Stimulated activated CD8-positive, alpha-beta memory T cell treated with anti-CD3 and anti-CD28 coated beads, Interleukin-4, amount 100 ng/mL, for 48 hours (primary cell): ENCODE measurements around the gene PPP1R26.
"Not testable (repeated sequence)": the region's sequence is repeated elsewhere in the genome, so short reads cannot be mapped to it uniquely, and the experiment has no call there.

Source experiments
- DNase-seq: peaks from one replicate; pipeline ENCODE4 v3.0.0-alpha.2; 2020

Gene PPP1R26

DNA sequence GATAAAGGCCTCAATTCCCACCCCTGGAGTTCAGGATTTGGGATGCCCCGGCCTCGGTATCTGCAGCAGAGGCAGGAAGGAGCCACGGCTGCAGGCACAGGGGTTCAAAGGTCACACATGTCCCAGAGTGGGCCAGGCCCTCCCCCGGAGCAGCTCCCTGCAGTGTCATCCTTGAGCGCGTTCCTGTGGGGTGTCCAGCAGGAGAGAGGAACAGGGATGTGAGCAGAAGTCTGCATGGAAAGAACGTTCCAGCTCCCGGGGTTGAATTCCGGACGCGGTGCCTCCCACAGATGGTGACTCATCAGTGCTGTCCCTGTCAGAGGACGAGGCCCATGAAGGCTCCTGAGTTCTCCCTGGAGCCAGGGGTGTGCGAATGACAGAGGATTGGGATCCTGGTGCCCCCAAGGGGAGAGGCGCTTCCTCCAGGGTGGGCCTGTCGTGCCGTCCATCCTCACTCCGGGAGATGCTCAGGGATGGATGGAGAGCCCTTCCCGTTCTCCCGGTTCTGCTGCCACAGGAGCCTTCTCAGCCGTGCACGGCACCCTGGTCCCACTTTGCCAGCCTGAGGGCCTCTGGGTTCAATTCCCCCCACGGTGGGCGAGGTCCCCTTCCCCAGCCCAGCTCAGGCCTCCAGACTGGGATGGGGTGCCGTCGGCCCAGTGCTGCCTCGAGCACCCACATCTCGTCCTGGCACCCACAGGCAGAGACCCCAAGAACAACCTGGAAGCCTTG lies 44.7 kb downstream of the PPP1R26 start:
- no peak for DNase-seq

DNA sequence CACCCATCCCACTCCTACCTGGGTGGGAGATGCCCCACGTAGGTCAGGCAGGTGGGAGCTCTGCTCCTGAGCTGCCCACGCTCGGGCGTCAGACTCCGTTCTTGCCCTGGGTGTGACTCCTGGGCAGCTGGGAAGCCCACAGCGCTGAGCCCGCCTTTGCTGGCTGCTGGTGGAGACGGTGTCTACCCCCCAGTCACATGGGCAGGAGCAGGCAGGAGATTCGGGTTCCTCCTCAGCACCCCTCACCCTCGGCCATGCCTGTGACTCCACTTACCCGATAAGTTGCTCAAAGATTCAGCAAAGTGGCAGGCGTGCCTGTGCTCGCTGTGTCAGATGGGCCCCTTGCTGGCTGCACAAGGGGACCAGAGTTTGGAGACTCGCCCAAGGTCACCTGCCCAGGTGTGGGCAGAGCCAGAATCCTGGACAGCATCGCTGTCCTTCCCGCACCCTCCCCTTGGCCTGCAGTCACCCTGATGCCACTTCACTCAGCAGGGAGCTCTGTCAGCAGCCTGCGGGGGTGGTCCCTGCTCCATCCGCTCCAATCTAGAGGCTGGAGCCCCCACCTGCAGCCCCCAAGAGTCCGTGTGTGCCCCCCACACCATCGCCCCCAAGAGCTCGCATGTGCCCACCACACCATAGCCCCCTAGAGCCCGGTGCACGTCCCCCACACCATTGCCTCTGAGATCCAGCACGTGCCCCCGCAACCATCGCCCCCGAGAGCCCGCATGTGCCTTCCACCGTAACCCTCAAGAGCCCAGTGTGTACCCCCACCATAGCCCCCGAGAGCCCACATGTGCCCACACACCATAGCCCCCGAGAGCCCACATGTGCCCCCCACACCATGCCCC lies 45.9 kb downstream of the PPP1R26 start:
- no peak for DNase-seq

DNA sequence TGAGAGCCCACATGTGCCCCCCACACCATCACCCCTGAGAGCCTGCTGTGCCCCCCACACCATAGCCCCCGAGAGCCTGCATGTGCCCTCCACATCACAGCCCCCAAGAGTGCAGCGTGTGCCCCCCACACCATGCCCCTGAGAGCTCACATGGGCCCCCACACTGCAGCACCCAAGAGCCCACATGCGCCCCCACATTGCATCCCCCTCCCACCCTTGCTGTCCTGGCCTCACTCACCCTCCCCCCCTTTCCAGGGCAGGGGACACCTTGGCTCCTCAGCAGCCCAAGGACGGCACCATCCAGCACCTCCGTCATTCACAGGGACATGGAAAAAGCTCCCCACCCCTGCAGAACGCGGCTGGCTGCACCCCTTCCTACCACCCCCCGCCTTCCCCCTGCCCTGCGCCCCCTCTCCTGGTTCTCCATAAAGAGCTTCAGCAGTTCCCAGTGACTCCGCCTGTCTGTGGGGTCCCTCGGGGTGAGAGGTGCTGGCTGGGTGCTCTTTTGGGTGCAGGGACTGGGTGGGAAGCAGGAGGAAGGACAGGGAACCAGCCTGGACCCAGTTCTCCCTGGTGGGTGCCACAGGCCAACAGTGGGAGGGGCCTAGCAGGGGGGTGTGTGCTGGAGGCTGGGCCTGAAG lies 46.6 kb downstream of the PPP1R26 start:
- no peak for DNase-seq

DNA sequence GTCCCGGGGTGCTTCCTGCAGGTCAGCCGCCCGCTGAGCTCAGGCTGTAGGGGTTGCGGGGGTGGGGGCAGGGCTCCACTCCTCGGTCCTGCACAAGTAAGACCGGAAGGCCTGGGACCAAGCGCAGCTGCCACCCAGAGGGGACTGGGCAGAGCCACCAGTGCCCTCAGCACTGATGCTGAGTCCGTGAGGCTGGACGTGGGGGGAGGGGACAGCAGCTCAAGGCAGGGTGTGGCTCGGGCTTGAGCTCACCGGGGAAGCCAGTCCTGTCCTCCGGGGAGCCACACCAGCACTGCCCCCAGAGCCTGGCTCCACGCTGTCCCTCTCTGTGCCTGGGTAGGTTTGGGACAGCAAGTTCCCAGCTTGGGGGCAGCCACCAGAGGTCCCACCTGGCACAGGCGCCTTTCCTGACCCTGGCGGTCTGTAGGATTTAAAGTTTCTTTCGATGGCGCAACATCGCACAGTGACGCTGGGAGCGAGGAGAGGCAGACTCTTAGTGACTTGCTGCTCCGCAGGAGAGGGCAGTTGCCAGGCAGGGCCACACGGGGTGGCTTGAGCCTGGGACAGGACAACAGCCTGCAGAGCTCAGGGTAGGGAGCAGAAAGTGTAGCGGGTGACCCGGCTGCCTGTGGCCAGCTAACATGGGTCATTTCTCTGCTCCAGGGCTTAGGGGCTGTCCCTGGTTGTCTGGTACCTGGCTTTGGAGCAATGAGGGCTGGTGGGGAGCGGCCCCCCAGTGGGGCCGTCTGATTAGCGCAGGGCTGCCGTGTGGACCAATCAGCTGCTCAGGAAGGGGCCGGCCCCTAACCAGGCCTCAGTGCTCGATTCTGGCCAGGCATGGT lies 47.4 kb downstream of the PPP1R26 start:
- DNase-seq = peak; percentile 12

DNA sequence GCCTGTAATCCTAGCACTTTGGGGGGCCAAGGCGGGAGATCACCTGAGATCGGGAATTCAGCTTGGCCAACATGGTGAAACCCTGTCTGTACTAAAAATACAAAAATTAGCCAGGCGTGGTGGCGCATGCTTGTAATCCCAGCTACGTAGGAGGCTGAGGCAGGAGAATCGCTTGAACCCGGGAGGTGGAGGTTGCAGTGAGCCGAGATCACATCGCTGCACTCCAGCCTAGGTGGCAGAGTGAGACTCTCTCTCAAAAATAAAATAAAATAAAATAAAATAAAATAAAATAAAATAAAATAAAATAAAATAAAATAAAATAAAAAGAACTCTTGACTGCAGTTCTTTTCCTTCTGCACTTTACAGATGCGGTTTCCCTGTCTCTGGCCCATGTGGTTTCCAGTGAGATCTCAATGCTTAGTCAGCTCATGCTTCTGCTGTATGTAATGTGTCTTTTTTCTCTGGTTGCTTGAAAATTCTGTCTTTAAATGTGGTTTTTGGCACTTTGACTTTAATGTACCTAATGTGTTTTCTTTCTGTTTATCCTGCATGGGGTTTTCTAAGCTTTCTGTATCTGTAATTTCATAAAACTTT lies 49.4 kb downstream of the PPP1R26 start:
- not testable (repeated sequence) for DNase-seq

DNA sequence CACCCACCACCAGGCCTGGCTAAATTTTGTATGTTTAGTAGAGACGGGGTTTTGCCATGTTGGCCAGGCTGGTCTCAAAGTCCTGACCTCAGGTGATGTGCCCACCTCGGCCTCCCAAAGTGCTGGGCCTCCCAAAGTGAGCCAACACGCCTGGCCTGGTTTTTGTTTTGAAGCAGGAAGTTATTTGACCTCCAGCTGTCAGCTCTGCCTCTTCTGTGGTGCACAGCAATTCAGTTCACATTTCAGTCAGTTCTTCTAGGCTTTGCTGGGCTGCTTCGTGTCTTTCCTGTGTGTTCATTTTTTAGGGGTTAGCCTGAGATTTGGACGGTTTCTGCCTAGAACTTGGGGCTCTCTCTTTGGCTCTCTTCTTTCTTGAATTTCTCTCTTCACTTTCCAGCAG lies 50.6 kb downstream of the PPP1R26 start:
- DNase-seq = no peak

DNA sequence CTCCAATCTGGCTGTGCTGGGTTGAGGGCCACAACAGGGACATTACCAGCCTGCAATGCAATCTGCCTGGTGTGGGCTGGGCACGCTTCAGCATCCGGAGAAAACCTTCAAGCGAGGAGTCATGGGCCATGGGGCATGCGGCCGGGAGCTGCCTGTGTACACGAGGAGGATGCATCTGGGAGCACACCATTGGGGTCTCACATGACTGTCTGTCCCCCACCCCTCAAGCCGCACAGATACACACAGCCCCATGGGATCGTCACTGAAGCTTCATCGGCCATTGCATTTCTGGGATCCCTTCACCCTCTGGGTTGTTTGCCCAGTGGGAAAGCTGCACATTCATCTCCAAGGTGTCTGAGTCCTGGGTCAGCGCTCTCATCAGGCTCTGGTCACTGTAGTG lies 51.5 kb downstream of the PPP1R26 start:
- no peak for DNase-seq

DNA sequence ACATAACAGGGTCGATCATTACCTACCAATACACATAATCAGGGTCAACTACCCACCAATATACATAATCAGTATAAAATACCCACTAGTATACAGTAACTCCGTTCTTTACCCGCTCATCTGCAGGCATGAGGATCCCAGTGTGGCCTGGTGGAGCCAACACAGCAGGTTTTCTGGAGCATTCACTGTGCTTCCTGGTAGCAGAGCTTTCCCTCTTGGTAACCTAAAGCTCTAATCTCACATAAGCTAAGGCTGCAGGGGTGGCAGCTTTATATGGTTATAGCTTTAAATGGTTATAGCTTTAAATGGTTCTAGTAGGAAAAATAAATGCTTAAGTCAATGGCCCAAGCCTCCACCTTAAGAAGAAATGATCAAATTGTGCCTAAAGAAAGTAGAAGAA lies 53.5 kb downstream of the PPP1R26 start:
- DNase-seq = no peak

DNA sequence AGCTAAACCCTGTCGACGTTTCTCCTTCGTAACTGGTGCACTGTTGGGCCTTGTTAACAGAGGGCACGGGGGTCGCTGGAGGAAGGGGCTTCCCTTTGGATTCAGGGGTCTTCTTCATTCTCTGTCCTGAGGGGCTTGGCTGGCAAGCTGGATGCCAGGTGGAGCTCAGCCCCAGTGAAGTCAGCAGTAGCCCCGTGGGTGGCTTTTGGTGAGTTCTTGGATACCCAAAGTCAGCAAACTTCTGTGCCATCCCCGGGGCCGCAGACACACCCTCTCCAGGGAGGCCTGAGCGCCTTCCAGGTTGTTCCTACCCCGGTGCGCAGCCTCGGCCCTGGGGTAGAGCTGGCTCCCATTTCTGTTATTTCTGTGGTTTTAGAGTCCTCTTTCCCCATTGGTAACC lies 54.1 kb downstream of the PPP1R26 start:
- DNase-seq = no peak

DNA sequence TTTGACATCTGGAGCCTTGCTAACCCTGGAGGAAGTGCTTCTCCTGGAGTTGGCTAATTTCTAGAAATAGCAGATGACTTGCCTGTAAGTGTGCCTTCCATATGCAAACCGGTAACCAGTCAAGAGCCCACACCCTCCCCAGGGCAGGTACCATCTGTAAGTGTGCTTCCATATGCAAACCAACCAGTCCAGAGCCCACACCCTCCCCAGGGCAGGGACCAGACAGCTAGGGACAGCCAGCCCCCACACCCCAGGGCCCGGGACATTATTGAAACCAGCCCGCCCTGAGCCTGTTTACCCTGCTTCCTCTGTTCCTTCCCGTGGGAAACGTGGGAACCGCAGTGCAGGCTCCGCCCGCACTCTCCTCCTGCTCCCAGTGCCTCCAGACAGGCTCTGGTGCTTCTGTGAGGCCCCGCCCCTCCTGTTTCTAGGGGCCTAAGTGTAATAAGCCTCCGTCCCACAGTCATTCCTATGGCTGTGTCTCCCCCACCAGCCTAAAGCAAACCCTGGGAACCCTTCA lies 54.7 kb downstream of the PPP1R26 start:
- DNase-seq = not testable (repeated sequence)

DNA sequence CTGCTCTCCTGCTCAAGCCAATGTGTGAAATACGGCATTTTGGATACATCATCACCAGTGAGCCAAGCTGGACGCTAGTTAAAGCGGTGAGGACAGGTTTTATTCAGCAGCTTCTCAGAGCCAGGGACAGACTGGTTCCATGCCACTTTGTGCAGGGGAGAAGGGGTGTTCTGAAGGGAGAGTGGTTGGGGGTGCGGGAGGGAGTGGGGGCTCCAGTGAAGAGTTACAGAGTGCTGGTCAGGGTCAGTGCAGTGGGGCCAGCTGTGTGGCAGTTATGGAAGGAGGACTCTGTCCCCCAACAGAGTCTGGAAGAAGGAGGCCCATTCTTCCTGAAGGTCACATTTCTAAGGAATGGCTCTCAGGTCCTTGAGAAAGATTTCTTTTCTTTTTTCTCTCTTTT lies 55.2 kb downstream of the PPP1R26 start:
- not testable (repeated sequence) for DNase-seq

DNA sequence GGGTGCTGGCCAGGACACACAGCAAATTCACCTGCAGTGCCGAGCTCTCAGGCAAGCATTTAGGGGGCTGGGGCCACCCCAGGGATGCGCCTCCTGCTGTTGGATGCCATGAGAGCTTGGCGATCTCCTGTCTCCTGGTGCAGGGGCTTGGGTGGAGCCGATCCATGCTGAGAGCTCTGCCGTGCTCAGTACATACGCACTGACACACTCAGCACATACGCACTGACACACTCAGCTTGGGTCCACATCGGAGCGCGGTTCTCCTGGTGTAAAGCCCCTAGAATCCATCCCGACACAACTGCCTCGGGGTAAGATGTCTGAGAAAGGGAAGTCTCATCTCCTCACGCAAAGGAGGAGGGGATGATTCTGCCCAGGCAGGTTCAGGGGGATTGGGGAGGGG lies 56.0 kb downstream of the PPP1R26 start:
- not testable (repeated sequence) for DNase-seq

DNA sequence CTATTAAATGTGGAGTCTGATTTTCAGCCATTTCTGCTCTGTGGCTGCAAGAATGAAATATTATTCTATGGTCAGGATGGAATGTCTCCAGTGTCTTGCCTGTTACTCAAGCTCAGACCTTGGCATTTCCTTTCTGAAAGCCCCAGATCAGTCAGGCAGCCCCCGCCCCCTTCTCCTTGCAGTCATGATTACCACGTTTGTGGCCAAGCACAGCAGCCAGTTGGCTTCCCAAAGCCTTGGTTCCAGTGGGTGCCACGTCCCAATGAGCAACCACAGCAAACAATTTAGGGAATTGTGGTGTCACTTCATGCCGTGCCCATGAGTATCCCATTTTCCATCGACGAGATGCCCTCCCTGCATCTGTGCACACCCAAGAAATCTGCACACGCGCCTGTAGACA lies 56.6 kb downstream of the PPP1R26 start:
- no peak for DNase-seq
